Glutamatergic neuron (in vitro differentiated cells): ENCODE measurements around the gene ALDH9A1. TPM values are rescaled to one million over a fixed set of nuclear protein-coding genes. Genes with fewer than 3 reads are reported as not detected.
"Not testable (repeated sequence)": the region's sequence is repeated elsewhere in the genome, so short reads cannot be mapped to it uniquely, and the experiment has no call there.

Source experiments
- DNase-seq: peaks from one replicate; pipeline ENCODE4 v3.0.0; 2022
- H3K27ac Mint-ChIP-seq: one replicate; pipeline ENCODE4 v1.8.0; 2020; ENCODE audit warnings: mild to moderate bottlenecking, mixed read lengths, inconsistent platforms; ENCODE audit not compliant: unreplicated experiment
- H3K27me3 Mint-ChIP-seq: one replicate; pipeline ENCODE4 v1.8.0; 2020; ENCODE audit warnings: mild to moderate bottlenecking, moderate library complexity, mixed read lengths, inconsistent platforms; ENCODE audit not compliant: unreplicated experiment
- H3K36me3 Mint-ChIP-seq: one replicate; pipeline ENCODE4 v1.8.0; 2020; ENCODE audit warnings: mild to moderate bottlenecking, mixed read lengths, inconsistent platforms; ENCODE audit not compliant: unreplicated experiment
- H3K4me1 Mint-ChIP-seq: one replicate; pipeline ENCODE4 v1.8.0; 2020; ENCODE audit warnings: mild to moderate bottlenecking, low read depth, mixed read lengths, inconsistent platforms; ENCODE audit not compliant: unreplicated experiment
- H3K4me3 Mint-ChIP-seq: one replicate; pipeline ENCODE4 v1.8.0; 2020; ENCODE audit warnings: mild to moderate bottlenecking, mixed read lengths, inconsistent platforms; ENCODE audit not compliant: unreplicated experiment
- H3K9me3 Mint-ChIP-seq: one replicate; pipeline ENCODE4 v1.8.0; 2020; ENCODE audit warnings: mild to moderate bottlenecking, moderate library complexity, mixed read lengths, inconsistent platforms; ENCODE audit not compliant: unreplicated experiment
- CTCF ChIP-seq: fragments of 200-600 bp; sonication (generic); IDR thresholded peaks from one replicate; pipeline ENCODE4 v1.5.0; 2021; ENCODE audit not compliant: partially characterized antibody, unreplicated experiment
- total RNA-seq: library from RNA; stranded (reverse); fragmentation: NEBNext Ultra II Directional; extraction: Animal tissue kit (Norgen Biotek cat#: 25700); gene quantifications from one replicate; pipeline ENCODE4 v1.2.1, GENCODE V29; 2021; ENCODE audit not compliant: unreplicated experiment

The ALDH9A1 gene
- total RNA-seq, 1 donor from 2014 or later, result 19.8 TPM

GRCh38 chr1:165712764-165713163 lies 14.4 kb upstream of the ALDH9A1 start:
- H3K9me3 Mint-ChIP-seq, result no peaks in the 10 kb centered on the region
- no peaks in the 10 kb centered on the region for H3K27me3 Mint-ChIP-seq
- no peaks in the 10 kb centered on the region for H3K4me1 Mint-ChIP-seq
- H3K4me3 Mint-ChIP-seq, result no peak overlapping the region
- no peaks in the 10 kb centered on the region for H3K36me3 Mint-ChIP-seq
- no peak for TF ChIP-seq CTCF
- no peak overlapping the region for H3K27ac Mint-ChIP-seq
- no peak for DNase-seq

GRCh38 chr1:165707984-165708706 lies 9.8 kb upstream of the ALDH9A1 start:
- Mint-ChIP-seq H3K4me1 (no peaks in the 10 kb centered on the region), H3K36me3 (no peaks in the 10 kb centered on the region), H3K4me3 (no peak overlapping the region), H3K27ac (no peak overlapping the region), H3K27me3 (no peaks in the 10 kb centered on the region), H3K9me3 (no peaks in the 10 kb centered on the region)
- TF ChIP-seq CTCF, result no peak
- DNase-seq, result no peak

GRCh38 chr1:165703648-165704047 lies 5.3 kb upstream of the ALDH9A1 start:
- no peaks in the 10 kb centered on the region for H3K36me3 Mint-ChIP-seq
- no peak for TF ChIP-seq CTCF
- H3K9me3 Mint-ChIP-seq, result no peaks in the 10 kb centered on the region
- peaks cover 3% of the 10 kb centered on the region for H3K27me3 Mint-ChIP-seq
- H3K4me1 Mint-ChIP-seq, result peaks cover 2% of the 10 kb centered on the region
- no peak overlapping the region for H3K27ac Mint-ChIP-seq
- no peak for DNase-seq
- no peak overlapping the region for H3K4me3 Mint-ChIP-seq

- not testable (repeated sequence) for H3K4me1 Mint-ChIP-seq, H3K4me3 Mint-ChIP-seq, H3K27ac Mint-ChIP-seq, DNase-seq, H3K9me3 Mint-ChIP-seq, H3K36me3 Mint-ChIP-seq, H3K27me3 Mint-ChIP-seq
Observed at GRCh38 chr1:165701922-165702321, 3.6 kb upstream of the ALDH9A1 start.

- Mint-ChIP-seq H3K4me3 (no peak overlapping the region), H3K27ac (no peak overlapping the region), H3K9me3 (no peaks in the 10 kb centered on the region), H3K4me1 (peaks cover 9% of the 10 kb centered on the region), H3K36me3 (no peaks in the 10 kb centered on the region), H3K27me3 (peaks cover 3% of the 10 kb centered on the region)
- no peak for TF ChIP-seq CTCF
- no peak for DNase-seq
Observed at GRCh38 chr1:165699577-165699976, 1.2 kb upstream of the ALDH9A1 start.
